Upper lobe of left lung (tissue), 4 donors: ENCODE measurements around the gene GALNT10.

Source experiments
- EP300 ChIP-seq, 4 donors: sonication (generic); formaldehyde crosslinking; IDR thresholded peaks; one replicate each; pipeline ENCODE4 v1.5.1; 2017; ENCODE audit warnings: antibody characterized with exemption in 4 of 4, control low read depth in 2 of 4
- POLR2A ChIP-seq, 4 donors: fragments of 450-650 bp; IDR thresholded peaks; one replicate each; pipeline ENCODE4 v1.5.1; 2016 to 2017; ENCODE audit warnings: antibody characterized with exemption in 4 of 4, mild to moderate bottlenecking in 2 of 4
- POLR2AphosphoS5 ChIP-seq, 2 donors: sonication (generic); formaldehyde crosslinking; IDR thresholded peaks; one replicate each; pipeline ENCODE4 v1.5.1; 2017; ENCODE audit warnings: antibody characterized with exemption in 2 of 2
- TF ChIP-seq, protein P1 (sequence below), 6 experiments: fragments of 450-650 bp in 4 of 6; fragments of 200-600 bp in 2 of 6; sonication (generic) in 2 of 6; IDR thresholded peaks; one replicate each; pipeline ENCODE4 v1.5.1; 2016 to 2019; ENCODE audit warnings: antibody characterized with exemption in 6 of 6

DNA sequence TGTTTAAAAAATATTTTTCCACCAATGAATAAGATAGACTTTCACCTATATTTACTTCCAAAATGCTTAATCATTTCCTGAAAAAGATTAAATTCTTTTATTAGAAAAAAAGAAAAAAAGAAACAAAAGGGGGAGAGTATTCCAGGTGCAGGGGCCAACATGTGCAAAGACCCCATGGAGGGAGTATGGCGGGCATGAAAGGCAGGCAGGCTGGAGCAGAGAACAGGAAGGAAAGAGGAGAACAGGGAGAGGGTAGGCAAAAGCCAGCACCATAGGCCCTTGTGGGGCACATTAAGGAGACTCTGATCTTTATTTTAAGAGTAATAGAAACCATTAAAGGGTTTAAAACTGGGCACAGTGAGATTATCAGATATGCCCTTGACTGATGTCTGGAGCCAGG is 238.8 kb downstream of the GALNT10 start:
- TF ChIP-seq POLR2AphosphoS5 (IDR thresholded peaks at IDR 0.05) (no peak), EP300 (IDR thresholded peaks at IDR 0.05) (no peak), POLR2A (IDR thresholded peaks at IDR 0.05) (no peak)
- TF ChIP-seq, protein P1, sequence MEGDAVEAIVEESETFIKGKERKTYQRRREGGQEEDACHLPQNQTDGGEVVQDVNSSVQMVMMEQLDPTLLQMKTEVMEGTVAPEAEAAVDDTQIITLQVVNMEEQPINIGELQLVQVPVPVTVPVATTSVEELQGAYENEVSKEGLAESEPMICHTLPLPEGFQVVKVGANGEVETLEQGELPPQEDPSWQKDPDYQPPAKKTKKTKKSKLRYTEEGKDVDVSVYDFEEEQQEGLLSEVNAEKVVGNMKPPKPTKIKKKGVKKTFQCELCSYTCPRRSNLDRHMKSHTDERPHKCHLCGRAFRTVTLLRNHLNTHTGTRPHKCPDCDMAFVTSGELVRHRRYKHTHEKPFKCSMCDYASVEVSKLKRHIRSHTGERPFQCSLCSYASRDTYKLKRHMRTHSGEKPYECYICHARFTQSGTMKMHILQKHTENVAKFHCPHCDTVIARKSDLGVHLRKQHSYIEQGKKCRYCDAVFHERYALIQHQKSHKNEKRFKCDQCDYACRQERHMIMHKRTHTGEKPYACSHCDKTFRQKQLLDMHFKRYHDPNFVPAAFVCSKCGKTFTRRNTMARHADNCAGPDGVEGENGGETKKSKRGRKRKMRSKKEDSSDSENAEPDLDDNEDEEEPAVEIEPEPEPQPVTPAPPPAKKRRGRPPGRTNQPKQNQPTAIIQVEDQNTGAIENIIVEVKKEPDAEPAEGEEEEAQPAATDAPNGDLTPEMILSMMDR (IDR thresholded peaks at IDR 0.05), result no peak
